Measurements from ENCODE around the gene SMARCD3.

DNA sequence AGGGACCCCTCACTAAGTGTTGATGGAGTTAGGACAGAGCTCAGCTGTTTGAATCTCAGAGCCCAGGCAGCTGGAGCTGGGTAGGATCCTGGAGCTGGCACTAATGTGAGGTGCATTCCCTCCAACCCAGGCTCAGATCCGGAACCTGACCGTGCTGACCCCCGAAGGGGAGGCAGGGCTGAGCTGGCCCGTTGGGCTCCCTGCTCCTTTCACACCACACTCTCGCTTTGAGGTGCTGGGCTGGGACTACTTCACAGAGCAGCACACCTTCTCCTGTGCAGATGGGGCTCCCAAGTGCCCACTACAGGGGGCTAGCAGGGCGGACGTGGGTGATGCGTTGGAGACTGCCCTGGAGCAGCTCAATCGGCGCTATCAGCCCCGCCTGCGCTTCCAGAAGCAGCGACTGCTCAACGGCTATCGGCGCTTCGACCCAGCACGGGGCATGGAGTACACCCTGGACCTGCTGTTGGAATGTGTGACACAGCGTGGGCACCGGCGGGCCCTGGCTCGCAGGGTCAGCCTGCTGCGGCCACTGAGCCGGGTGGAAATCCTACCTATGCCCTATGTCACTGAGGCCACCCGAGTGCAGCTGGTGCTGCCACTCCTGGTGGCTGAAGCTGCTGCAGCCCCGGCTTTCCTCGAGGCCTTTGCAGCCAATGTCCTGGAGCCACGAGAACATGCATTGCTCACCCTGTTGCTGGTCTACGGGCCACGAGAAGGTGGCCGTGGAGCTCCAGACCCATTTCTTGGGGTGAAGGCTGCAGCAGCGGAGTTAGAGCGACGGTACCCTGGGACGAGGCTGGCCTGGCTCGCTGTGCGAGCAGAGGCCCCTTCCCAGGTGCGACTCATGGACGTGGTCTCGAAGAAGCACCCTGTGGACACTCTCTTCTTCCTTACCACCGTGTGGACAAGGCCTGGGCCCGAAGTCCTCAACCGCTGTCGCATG lies 11.0 kb downstream of the SMARCD3 start:
- TF ChIP-seq, protein P1, sequence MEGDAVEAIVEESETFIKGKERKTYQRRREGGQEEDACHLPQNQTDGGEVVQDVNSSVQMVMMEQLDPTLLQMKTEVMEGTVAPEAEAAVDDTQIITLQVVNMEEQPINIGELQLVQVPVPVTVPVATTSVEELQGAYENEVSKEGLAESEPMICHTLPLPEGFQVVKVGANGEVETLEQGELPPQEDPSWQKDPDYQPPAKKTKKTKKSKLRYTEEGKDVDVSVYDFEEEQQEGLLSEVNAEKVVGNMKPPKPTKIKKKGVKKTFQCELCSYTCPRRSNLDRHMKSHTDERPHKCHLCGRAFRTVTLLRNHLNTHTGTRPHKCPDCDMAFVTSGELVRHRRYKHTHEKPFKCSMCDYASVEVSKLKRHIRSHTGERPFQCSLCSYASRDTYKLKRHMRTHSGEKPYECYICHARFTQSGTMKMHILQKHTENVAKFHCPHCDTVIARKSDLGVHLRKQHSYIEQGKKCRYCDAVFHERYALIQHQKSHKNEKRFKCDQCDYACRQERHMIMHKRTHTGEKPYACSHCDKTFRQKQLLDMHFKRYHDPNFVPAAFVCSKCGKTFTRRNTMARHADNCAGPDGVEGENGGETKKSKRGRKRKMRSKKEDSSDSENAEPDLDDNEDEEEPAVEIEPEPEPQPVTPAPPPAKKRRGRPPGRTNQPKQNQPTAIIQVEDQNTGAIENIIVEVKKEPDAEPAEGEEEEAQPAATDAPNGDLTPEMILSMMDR (conservative IDR thresholded peaks at IDR 0.05) = no peak
- no peak for TF ChIP-seq ZFX (IDR thresholded peaks at IDR 0.05)

Data from C4-2B (cell line).